Measurements from ENCODE around the gene EPS15.
"Not testable (repeated sequence)": the region's sequence is repeated elsewhere in the genome, so short reads cannot be mapped to it uniquely, and the experiment has no call there.

EPS15 gene

DNA sequence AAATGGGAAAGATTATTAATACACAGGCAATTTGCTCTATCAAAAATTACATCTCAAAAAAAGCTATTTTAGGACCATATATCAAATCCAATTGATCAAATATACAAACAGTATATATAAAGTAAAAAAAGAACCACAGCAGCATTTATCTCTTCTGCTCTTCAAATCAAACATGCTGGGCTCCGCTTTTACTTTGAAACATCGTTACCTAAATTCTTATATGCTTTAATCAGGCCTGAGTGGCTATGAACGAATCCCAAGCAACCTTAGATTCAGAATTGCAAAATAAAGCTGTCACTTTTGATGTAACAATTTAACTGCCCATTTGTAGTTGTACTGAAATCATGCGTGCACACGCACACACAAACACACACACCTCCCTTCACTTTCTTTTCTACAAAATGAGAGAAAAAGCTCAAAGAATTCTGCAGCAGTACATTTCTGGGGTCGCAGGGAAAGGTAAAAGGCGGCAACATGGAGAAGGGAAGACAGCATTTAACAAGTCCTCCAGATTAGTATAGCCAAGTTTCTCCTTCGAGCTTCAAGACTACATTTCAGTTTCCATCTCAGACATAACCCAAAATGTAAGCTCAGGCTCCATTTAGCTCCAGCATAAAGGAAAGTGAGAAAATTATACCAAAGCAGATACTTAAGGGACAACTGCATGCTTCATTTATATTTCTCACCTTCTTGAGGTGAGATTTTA lies 96.5 kb downstream of the EPS15 start:
- no peak for DNase-seq

DNA sequence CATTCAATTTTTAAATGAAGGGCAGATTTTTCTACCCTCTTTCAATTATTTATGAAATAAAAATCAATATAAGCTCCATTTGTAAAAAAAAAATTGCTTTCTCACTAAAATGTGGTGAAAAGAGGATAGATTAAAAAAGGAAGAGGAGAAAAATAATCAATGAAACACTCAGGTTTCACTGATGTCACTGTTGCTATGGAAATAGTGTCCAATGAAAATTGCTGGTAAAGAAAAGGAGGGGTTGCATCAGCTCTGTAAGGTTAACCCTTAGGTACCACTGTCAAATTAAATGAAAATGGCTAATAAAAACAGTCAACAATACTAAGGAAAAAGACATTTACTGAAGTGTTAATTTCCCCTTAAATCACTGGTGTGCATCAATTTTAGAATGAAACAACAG lies 97.1 kb downstream of the EPS15 start:
- peak in 1 of 5 donors; percentile 58 for DNase-seq

DNA sequence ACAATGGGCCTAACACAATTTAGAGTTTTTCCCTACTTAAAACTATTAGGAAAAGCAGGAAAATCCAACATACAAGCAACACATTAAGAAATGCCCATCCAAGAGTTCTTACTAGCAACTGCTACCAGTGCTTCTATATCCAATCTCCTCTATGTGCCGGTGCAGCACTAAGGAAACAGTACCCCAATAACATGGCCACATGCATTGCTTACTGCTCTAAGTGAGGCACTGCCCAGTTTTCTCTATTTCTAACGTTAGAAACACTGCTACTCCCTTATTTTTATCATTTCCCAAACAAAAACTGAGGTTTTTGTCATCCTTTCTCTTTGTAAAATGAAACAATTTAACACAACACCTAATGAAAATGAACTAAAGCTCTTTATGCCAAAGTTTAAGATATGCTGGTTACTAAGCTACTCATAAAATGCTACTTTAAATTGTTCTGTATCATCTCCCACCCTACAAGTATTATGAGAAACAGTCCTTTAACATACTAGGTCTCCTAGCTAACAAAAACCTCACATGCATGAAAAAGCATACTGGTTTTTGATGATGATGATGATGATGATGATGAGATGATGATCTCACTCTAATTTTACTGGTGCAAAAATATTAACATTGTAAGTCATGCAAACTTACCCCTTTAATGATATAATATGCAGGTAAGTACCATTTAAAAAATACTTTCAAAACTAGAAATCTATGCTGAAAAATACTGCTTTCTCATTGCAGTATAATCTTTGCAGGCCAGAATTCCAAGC lies 98.0 kb downstream of the EPS15 start:
- no peak for DNase-seq

DNA sequence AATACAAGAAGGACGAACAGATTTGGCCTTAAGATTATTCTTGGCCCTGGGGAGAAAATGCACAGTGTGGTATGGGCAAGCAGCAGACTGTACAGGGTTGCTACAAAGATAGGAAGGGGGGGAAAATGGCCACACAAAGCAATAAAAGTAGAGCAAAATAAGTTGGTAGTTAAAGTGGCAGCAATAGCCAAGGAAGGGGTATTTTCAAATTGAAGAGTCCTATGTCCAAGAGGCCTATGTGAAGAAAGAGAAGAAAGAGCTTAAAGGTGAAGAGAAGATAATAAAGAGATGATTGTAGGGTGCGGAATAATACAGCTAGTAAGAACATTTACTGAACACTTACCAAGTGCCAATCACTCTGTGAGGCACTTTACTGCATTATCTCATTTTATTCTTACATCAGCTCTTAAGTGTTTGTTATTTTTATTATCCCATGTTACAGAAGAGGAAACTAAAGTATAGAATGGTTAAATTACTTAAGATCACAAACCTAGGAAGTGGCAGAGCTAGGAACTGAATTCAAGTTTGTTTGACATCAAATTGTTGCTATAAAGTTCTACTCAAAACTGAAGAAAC lies 100.6 kb downstream of the EPS15 start:
- DNase-seq = no peak

DNA sequence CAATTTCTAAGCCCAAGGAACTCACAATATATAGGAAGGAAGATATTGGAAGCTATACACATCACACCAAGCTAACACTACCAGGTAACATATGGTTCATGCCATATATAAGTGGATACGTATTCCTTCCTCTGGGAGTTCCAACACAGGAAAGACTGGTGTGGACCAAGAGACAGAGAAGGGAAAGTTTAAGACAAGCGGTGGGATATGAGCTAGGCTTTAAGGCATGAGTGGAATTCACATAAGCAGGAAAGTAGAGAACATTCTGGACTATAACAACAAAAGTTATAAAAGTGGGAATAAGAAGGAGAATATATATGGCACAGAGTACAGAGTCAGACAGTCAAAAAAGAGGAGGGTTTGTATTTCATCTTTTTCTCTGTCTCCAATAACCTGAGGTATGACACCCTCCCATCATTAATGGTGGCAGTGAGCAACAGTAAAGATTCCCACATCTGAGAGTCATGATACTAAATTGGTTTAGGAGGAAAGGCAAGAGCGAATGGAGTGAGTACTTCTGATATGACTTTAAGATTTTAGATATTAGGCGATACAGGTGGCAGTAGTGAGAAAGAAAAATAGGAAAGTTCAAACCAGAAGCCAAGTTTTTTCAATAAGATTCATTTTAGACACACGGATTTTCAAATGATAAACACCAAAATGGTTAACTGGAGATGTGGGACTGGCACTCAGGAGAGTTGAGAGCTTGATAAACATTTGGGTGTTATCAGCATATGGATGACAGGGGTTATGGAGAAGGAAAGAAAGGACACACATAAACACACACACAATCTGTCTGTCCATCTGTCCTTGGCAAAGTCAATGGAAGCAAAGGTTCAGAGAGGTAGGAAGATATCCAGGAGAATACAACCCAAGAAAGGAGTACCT lies 101.3 kb downstream of the EPS15 start:
- no peak for DNase-seq

DNA sequence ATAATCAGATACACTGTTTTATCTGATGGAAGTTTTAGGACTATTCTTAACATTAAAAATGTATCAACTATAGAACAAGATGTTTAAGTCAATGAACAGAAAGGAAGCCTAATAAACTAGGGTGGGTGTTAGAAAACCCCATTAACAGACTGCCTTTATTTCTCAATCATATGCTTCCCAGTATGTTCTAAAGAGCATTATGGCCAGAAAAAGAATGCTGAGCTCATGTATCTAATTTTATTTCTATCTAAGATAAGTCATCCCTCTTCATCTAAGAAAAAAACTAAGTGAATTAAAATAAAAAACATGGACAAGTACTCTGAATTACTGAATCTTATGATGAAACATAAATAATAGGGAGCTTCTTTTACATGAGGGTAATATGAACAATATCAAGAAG lies 102.2 kb downstream of the EPS15 start:
- DNase-seq = no peak

DNA sequence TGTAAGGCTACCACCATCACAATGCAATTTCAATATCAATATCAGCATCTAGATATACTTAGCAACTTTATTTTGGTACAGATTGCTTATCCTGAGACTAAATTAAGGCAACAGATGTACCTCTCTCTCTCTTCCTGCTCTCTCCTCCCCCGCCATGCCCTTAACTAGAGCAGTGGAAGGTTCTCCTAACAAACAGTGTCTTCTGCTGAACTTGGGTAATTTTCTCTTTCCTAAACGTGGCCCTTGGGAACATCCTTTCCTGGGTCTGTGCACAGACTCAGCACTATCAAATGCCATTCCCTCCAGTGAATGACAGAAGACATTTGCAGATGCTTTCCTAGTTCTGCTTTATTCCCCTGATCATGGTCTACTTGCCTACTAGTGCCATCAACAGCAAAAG lies 103.1 kb downstream of the EPS15 start:
- DNase-seq = no peak

DNA sequence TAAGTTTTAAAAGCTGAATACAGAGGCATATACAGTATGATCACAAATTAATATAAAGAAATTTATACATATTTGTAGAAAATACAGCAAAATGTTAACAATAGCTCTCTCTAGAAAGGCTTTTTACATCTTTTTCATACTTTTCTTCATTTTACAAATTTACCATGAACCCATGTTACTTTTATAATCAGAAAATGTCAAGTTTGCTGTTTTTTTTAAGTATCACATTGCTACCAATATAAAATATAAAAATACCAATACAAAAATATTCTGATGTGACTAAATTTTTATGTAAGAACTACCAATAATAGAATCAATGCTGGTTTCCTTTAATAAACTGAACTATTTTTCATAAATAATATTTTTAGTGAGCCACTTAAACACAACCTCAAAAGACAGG lies 104.3 kb downstream of the EPS15 start:
- DNase-seq = no peak

DNA sequence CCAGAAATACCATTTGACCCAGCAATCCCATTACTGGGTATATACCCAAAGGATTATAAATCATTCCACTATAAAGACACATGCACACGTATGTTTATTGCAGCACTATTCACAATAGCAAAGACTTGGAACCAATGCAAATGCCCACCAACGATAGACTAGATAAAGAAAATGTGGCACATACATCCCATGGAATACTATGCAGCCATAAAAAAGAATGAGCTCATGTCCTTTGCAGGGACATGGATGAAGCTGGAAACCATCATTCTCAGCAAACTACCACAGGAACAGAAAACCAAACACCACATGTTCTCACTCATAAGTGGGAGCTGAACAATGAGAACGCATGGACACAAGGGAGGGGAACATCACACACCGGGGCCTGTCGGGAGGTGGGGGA lies 107.2 kb downstream of the EPS15 start:
- DNase-seq = not testable (repeated sequence)

DNA sequence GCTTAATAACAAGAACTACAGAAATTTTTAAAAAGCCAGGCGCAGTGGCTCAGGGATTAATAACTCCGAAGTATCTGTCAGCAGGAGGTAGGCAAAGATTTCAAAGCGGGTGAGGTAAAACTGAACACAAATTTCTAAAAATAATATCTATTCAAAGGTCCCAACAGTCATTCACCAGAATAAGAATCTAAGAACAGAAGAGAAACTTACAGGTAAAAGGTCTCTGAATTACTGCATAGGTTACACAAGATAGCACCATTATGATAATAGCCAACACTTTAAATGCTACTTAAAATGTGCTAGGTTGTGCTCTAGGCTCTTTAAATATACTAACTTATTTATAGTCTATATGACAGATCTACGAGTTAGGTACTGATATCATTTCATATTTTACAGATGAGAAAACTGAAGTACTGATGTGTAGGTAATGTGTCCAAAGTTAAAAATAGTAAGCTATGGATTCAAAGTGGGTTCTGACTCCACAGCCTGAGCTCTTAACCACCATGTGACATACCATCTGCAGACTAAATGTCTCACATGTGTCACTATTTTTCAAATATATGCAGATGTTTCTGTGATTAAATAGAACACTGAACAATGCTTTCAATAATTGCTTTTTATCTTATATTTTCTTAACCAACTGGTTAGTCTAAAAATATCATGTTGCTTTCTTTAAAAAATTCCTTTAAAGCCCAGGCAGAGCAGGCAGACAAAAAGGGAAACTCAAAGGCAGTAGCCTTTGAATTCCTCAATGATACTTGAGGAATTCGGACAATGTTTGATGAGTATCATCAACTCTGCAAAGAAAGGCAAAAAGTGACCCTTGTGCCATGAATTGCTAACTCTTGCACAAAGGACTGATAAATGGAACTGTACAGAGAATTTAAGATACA lies 108.3 kb downstream of the EPS15 start:
- no peak for DNase-seq

DNA sequence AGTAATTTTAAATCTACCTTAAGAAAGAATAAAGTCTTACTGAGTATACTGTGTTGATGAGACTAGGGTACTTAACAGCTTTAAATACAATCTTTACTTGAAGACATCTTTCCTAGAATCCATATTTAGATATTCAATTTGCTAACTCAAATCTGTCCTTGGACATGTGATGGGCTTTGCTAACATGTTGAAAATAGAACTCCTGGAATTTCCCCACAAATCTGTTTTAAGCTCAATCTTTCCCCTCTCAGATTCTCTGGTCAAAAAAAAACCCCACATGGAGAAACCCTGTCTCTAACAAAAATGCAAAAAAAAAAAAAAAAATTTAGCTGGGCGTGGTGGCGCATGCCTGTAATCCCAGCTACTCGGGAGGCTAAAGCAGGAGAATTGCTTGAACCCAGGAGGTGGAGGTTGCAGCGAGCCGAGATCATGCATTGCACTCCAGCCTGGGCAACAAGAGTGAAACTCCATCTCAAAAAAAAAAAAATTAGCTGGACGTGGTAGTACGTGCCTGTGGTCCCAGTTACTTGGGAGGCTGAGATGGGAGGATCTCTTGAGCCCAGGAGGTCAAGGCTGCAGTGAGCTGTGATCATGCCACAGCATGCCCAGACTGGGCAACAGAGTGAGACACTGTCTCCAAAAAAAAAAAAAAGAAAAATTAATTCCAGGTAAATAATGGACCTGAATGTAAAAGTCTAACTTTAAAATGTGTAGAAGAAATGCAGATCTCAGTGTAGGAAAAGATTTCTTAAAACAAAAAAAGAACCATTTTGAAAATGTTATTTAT lies 109.1 kb downstream of the EPS15 start:
- not testable (repeated sequence) for DNase-seq

DNA sequence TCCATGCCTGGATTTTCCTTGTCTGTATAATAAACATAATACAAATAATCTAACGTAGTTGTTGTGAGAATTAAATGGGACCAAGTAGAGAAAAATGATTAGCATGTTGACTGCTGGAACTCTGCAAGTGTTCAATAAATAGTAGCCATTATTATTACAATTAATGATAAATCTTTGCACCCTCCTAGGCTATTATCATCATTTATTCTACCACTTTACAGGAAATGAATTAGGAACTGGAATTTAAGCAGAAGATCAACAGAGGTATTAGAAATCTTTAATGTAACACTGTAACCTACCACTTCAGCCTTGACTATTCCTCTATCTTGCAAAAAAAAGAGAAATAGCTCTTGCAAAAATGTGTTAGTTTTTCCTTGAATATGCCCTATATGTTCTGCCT lies 126.8 kb downstream of the EPS15 start:
- no peak for DNase-seq

DNA sequence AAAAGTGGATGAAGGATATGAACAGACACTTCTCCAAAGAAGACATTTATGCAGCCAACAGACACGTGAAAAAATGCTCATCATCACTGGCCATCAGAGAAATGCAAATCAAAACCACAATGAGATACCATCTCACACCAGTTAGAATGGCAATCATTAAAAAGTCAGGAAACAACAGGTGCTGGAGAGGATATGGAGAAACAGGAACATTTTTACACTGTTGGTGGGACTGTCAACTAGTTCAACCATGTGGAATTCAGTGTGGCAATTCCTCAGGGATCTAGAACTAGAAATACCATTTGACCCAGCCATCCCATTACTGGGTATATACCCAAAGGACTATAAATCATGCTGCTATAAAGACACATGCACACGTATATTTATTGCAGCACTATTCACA lies 128.4 kb downstream of the EPS15 start:
- DNase-seq = not testable (repeated sequence)

DNA sequence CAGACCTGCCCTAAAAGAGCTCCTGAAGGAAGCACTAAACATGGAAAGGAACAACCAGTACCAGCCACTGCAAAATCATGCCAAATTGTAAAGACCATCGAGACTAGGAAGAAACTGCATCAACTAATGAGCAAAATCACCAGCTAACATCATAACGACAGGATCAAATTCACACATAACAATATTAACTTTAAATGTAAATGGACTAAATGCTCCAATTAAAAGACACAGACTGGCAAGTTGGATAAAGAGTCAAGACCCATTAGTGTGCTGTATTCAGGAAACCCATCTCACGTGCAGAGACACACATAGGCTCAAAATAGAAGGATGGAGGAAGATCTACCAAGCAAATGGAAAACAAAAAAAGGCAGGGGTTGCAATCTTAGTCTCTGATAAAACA lies 131.8 kb downstream of the EPS15 start:
- not testable (repeated sequence) for DNase-seq

DNA sequence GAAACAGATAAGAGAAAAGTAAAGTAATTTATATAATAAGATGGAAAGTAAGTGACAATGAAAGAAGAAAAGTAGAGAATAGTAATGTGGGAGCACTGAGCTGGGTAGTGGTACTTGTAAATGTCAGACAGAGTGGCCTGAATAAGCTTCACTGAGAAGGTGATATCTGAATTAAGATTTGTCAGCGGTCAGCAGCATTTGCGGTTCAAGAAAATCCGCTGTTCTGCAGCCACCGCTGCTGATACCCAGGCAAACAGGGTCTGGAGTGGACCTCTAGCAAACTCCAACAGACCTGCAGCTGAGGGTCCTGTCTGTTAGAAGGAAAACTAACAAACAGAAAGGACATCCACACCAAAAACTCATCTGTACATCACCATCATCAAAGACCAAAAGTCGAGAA lies 132.8 kb downstream of the EPS15 start:
- DNase-seq = not testable (repeated sequence)

DNA sequence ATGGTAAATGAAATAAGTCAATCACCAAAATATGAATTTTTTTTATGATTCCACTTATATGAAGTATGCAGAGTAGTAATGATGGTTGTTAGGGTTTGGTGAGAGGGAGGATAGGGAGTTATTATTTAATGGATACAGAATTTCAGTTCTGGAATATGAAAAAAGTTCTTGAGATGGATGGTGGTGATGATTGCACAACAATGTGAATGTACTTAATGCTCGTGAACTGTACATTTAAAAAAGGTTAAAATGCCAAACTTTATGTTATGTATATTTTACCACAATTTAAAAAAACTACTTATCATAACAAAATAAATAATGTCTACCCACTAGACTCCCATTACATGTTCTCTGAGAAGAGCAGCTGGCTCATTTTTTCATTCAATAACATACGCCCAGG lies 133.3 kb downstream of the EPS15 start:
- no peak for DNase-seq

DNA sequence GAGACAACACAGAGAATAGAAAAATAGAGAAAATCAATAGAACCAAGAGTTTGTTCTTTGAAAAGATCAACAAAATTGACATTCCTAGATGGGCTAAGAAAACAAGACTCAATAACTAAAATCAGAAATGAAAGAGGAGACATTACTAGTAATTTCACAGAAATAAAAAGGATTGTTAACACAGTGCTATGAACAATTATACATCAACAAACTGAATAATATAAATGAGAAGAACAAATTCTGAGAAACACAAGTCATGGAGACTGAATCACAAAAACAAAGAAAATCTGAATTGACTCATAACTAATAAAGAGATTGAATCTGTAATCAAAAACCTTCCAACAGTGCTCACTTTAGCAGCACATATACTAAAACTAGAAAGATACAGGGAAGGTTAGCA lies 137.1 kb downstream of the EPS15 start:
- DNase-seq = no peak

DNA sequence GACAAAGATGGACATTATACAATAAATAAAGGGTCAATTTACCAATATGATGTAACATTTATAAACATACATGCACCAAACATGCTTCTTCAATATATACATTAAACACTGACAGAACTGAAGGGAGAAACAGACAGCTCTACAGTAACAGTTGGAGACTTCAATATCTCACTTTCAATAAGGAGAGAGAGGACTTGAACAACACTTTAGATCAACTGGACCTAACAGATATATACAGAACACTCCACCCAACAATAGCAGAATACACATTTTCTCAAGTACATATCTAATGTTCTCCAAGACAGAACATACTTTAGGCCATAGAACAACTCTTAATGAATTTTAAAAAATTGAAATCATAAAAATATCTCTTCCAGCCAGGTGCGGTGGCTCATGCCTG lies 138.1 kb downstream of the EPS15 start:
- no peak for DNase-seq

DNA sequence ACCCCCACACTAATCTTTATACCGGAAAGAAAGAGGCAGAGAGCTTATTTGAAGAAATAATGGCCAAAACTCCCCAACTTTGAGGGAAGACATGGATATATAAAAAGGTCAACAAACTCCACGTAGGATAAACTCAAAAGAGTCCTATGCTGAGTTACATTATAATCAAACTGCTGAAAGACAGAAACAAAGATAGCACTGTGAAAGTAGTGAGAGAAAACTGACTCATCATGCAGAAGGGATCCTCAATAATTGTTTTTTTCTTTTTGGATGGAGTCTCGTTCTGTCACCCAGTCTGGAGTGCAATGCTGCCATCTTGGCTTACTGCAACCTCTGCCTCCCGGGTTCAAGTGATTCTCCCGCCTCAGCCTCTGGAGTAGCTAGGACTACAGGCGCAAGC lies 140.2 kb downstream of the EPS15 start:
- no peak for DNase-seq

DNA sequence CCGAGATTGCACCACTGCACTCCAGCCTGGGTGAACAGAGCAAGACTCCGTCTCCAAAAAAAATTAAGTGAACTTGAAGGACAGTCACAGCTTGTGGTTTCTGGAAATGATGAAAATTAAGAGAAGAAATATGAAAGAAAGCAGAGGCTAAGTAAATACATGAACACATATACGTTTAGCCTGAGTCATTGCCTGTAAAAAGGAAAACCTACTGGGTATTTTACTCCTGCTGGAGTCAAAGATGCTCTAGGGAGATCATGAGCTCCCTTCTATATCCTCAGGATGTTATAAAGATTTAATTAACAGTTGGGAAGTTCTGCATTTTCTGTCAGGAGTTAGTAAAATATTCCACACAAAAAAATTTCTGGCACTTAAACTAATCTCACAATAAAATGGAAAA lies 145.2 kb downstream of the EPS15 start:
- no peak for DNase-seq

DNA sequence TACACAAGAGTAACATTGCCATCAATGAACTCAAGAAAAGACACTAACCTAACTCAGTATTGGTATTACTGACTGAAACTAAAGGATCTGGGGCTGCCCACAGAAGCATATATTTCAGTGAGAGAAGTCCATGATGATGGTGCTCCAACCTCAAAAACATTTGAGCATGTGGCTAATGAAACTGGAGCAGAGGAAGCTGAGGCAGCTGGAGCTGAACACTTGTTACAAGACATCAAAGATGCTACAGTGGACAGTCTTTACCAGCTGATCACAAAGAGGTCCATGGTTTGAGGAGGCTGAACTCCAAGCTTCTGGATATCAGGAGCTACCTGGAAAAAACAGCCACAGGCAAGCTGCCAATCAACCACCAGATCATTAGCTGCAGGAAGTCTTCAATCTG lies 146.5 kb downstream of the EPS15 start:
- DNase-seq = no peak

All from T-helper 1 cell (primary cell).